HS-5 (cell line): ENCODE data around the gene OS9.
"Not testable (repeated sequence)": the region's sequence is repeated elsewhere in the genome, so short reads cannot be mapped to it uniquely, and the experiment has no call there.

Experiments
- DNase-seq: peaks from one replicate; pipeline ENCODE4 v3.0.0-alpha.2; 2012; ENCODE audit warnings: low read depth

OS9 gene

GRCh38 chr12:57693659-57694458, at the start of gene OS9:
Gene OS9, plus strand, starts transcription at chr12:57694132. Its CDS starts 30 bp downstream, at chr12:57694162.
- DNase-seq: peak; percentile 99

GRCh38 chr12:57645990-57646658, 47.8 kb upstream of the OS9 start:
- DNase-seq: not testable (repeated sequence)

- DNase-seq: not testable (repeated sequence)
Observed at GRCh38 chr12:57646659-57647049, 47.3 kb upstream of the OS9 start.

GRCh38 chr12:57654042-57654441, 39.9 kb upstream of the OS9 start:
- DNase-seq: no peak

- no peak for DNase-seq
Observed at GRCh38 chr12:57655541-57656240, 38.2 kb upstream of the OS9 start.

- not testable (repeated sequence) for DNase-seq
Observed at GRCh38 chr12:57656408-57656807, 37.5 kb upstream of the OS9 start.

GRCh38 chr12:57657744-57658143, 36.2 kb upstream of the OS9 start:
- no peak for DNase-seq

GRCh38 chr12:57658890-57659289, 35.0 kb upstream of the OS9 start:
- DNase-seq: no peak

- DNase-seq: no peak
Observed at GRCh38 chr12:57661376-57661775, 32.6 kb upstream of the OS9 start.

- DNase-seq: not testable (repeated sequence)
Observed at GRCh38 chr12:57665066-57665820, 28.7 kb upstream of the OS9 start.

GRCh38 chr12:57666897-57667296, 27.0 kb upstream of the OS9 start:
- no peak for DNase-seq

- not testable (repeated sequence) for DNase-seq
Observed at GRCh38 chr12:57669691-57670090, 24.2 kb upstream of the OS9 start.

GRCh38 chr12:57671811-57672210, 22.1 kb upstream of the OS9 start:
- DNase-seq: not testable (repeated sequence)

GRCh38 chr12:57672801-57673200, 21.1 kb upstream of the OS9 start:
- DNase-seq: no peak

GRCh38 chr12:57674691-57675090, 19.2 kb upstream of the OS9 start:
- DNase-seq: no peak

- DNase-seq: not testable (repeated sequence)
Observed at GRCh38 chr12:57677947-57678346, 16.0 kb upstream of the OS9 start.

GRCh38 chr12:57679697-57680096, 14.2 kb upstream of the OS9 start:
- DNase-seq: no peak

- DNase-seq: no peak
Observed at GRCh38 chr12:57687862-57688261, 6.1 kb upstream of the OS9 start.

GRCh38 chr12:57688931-57689330, 5.0 kb upstream of the OS9 start:
- DNase-seq: no peak

GRCh38 chr12:57692500-57692899, 1.4 kb upstream of the OS9 start:
- DNase-seq: no peak

- no peak for DNase-seq
Observed at GRCh38 chr12:57693317-57693658, 644 bp upstream of the OS9 start.

GRCh38 chr12:57694459-57695019, 607 bp downstream of the OS9 start:
- no peak for DNase-seq
